HL-60 (cell line): Measurements from ENCODE around the gene SOX10.

Experiments
- DNase-seq, 2 experiments: peaks; one replicate each; pipeline ENCODE4 v3.0.0-alpha.2; 2010 to 2020; ENCODE audit warnings: low read depth in 1 of 2, low spot score in 1 of 2
- H3K27ac ChIP-seq: fragments of 250-450 bp; sonication (Bioruptor Pico); replicated peaks from 2 replicates; pipeline ENCODE4 v1.5.1; 2020; ENCODE audit warnings: mild to moderate bottlenecking, moderate library complexity
- H3K27me3 ChIP-seq: fragments of 250-450 bp; sonication (Bioruptor Pico); 2 replicates; pipeline ENCODE4 v1.5.1; 2021; ENCODE audit warnings: mild to moderate bottlenecking, moderate library complexity; ENCODE audit not compliant: insufficient read depth, poor library complexity, severe bottlenecking
- H3K4me3 ChIP-seq: replicated peaks from 2 replicates; pipeline ENCODE4 v1.5.1; 2011; ENCODE audit warnings: mild to moderate bottlenecking, control low read depth, low read length; ENCODE audit not compliant: insufficient read depth
- GABPA ChIP-seq: IDR thresholded peaks from 2 replicates; pipeline ENCODE4 v1.6.1; 2012; ENCODE audit warnings: low read depth
- POLR2AphosphoS5 ChIP-seq: IDR thresholded peaks from 2 replicates; pipeline ENCODE4 v1.6.1; 2012; ENCODE audit warnings: low read depth
- SPI1 ChIP-seq: IDR thresholded peaks from 2 replicates; pipeline ENCODE4 v1.6.1; 2012; ENCODE audit warnings: low read depth, mild to moderate bottlenecking, borderline replicate concordance
- TF ChIP-seq, protein P1 (sequence below): IDR thresholded peaks from 2 replicates; pipeline ENCODE4 v1.6.1; 2012; ENCODE audit warnings: low read depth; ENCODE audit not compliant: insufficient replicate concordance
- TF ChIP-seq, protein P2 (sequence below): IDR thresholded peaks from one replicate; pipeline ENCODE4 v1.5.1; 2011; ENCODE audit warnings: low read length, control low read depth, inconsistent platforms; ENCODE audit not compliant: insufficient read depth

Gene SOX10

DNA sequence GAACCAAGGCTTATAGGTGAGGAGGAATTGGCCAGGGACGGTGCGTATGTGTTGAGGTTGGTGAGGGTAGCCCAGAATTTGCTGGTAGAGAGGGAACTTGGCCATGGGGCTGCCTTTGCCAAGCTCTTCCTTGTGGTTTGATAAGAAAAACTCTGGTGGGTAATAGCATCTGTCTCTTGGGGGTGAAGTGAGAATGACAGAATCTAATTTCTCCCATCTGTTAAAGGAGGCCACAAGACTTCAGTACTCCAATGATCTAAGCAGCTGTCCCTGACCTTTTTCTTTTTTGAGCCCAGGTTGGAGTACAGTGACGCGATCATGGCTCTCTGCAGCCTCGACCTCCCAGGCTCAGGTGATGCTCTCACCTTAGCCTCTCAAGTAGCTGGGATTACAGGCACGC, 36.9 kb upstream of the SOX10 start:
- DNase-seq = no peak
- TF ChIP-seq SPI1 = no peak
- TF ChIP-seq, protein P1, sequence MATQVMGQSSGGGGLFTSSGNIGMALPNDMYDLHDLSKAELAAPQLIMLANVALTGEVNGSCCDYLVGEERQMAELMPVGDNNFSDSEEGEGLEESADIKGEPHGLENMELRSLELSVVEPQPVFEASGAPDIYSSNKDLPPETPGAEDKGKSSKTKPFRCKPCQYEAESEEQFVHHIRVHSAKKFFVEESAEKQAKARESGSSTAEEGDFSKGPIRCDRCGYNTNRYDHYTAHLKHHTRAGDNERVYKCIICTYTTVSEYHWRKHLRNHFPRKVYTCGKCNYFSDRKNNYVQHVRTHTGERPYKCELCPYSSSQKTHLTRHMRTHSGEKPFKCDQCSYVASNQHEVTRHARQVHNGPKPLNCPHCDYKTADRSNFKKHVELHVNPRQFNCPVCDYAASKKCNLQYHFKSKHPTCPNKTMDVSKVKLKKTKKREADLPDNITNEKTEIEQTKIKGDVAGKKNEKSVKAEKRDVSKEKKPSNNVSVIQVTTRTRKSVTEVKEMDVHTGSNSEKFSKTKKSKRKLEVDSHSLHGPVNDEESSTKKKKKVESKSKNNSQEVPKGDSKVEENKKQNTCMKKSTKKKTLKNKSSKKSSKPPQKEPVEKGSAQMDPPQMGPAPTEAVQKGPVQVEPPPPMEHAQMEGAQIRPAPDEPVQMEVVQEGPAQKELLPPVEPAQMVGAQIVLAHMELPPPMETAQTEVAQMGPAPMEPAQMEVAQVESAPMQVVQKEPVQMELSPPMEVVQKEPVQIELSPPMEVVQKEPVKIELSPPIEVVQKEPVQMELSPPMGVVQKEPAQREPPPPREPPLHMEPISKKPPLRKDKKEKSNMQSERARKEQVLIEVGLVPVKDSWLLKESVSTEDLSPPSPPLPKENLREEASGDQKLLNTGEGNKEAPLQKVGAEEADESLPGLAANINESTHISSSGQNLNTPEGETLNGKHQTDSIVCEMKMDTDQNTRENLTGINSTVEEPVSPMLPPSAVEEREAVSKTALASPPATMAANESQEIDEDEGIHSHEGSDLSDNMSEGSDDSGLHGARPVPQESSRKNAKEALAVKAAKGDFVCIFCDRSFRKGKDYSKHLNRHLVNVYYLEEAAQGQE = no peak
- TF ChIP-seq, protein P2, sequence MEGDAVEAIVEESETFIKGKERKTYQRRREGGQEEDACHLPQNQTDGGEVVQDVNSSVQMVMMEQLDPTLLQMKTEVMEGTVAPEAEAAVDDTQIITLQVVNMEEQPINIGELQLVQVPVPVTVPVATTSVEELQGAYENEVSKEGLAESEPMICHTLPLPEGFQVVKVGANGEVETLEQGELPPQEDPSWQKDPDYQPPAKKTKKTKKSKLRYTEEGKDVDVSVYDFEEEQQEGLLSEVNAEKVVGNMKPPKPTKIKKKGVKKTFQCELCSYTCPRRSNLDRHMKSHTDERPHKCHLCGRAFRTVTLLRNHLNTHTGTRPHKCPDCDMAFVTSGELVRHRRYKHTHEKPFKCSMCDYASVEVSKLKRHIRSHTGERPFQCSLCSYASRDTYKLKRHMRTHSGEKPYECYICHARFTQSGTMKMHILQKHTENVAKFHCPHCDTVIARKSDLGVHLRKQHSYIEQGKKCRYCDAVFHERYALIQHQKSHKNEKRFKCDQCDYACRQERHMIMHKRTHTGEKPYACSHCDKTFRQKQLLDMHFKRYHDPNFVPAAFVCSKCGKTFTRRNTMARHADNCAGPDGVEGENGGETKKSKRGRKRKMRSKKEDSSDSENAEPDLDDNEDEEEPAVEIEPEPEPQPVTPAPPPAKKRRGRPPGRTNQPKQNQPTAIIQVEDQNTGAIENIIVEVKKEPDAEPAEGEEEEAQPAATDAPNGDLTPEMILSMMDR = no peak
- TF ChIP-seq GABPA = no peak
- no peak for TF ChIP-seq POLR2AphosphoS5
- Histone ChIP-seq H3K27me3 (no peaks in the 10 kb centered on the region), H3K27ac (no peak overlapping the region), H3K4me3 (no peak overlapping the region)

DNA sequence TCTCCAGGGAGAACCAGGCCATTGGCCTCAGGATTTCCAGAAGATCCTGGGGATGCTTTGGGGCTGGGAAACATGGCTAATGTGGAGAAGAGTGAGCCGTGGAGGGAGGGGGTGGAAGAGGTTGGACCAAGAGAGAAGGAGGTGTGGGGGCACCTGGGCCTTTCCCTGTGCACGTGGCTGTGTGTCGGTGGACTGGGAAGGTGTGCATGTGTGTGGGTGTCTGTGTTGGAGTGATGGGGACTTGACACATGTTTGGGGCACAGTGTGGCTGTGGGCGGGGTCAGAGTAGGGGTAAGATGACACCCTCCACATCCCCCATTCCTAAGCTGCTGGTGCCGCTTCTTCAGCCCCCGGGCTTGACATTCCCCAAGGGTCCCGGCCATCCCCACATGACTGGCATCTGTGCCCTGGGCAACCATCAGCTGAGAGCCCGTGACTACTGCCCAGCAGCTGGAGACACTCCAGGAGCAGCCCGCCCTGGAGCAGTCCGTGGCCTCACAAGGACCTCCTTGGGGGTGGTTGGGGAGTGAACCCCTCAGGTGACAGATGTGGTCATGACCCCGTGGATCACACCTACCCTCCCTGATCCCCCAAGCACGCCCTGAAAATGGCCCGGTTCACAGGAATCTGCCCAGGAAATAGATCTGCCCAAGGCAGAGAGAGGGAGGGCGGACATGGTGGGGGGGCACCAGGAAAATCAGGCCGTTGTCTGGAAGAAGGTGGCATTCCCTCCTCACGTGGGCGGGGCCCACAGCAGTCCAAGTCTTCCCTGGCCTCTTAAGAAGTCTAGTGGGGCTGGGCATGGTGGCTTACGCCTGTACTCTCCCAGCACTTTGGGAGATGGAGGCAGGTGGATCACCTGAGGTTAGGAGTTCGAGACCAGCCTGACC, 34.8 kb upstream of the SOX10 start:
- DNase-seq = no peak
- Histone ChIP-seq H3K27me3 (no peaks in the 10 kb centered on the region), H3K4me3 (no peak overlapping the region), H3K27ac (no peak overlapping the region)
- TF ChIP-seq GABPA (no peak), SPI1 (no peak), POLR2AphosphoS5 (no peak)
- TF ChIP-seq, protein P2 = no peak
- TF ChIP-seq, protein P1 = no peak

DNA sequence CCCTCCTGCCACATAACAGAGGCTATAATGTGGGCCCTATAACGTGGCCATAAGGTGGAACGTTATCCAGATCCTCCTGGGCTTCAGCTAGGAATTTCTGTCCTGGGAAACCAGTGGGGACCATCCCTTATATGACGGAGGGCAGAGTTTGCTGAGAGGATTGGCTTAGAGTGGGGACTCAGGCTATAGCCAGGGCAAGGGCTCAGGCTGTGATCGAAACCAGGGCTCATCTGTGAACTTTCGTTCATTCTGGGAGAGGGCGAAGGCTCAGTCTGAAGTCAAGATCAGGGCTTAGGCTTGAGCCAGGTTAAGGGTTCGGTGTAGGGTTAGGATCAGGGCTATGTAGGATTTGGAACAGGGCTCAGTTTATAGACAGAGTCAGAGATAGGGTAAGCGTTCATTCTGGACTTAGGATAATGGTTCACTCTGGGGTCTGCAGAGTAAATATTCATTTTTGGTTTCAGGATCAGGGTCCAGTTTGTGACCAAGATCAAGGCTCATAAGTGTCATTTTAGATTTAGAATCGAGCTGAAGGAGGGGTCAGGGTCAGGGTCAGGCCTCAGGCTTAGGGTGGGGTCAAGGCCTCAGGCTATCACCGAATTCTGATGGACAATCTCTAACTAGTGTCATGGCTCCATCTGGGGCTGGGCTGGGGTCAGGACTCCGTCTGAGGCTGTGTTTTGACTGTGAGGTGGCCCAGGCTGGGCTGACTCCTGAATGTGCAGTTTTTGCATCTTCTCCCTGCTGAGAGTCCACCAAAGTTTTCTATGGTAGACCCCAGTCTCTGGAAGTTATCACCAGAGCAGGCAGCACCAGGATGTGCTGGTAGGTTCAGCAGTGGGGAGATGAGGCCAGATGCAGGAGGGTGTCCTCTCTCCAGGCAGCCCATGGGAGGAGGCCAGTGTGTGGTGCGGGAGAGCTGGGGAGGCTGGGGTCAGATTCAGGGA, 33.9 kb upstream of the SOX10 start:
- no peak overlapping the region for H3K27ac ChIP-seq
- TF ChIP-seq SPI1 = no peak
- no peak overlapping the region for H3K4me3 ChIP-seq
- H3K27me3 ChIP-seq = no peaks in the 10 kb centered on the region
- no peak for DNase-seq
